Stimulated activated CD4-positive, alpha-beta T cell treated with anti-CD3 and anti-CD28 coated beads, Interleukin-12 subunit alpha, Interleukin-12 subunit beta, amount 100 ng/mL, for 4 hours (primary cell): ENCODE measurements around the gene CRYGC.
"Not testable (repeated sequence)": the region's sequence is repeated elsewhere in the genome, so short reads cannot be mapped to it uniquely, and the experiment has no call there.

Experiments used
- DNase-seq: peaks from one replicate; pipeline ENCODE4 v3.0.0-alpha.2; 2020

The CRYGC gene

GRCh38 chr2:208135794-208136715 lies 6.4 kb upstream of the CRYGC start:
- DNase-seq, result no peak

GRCh38 chr2:208134928-208135586 lies 5.4 kb upstream of the CRYGC start:
- no peak for DNase-seq

DNA sequence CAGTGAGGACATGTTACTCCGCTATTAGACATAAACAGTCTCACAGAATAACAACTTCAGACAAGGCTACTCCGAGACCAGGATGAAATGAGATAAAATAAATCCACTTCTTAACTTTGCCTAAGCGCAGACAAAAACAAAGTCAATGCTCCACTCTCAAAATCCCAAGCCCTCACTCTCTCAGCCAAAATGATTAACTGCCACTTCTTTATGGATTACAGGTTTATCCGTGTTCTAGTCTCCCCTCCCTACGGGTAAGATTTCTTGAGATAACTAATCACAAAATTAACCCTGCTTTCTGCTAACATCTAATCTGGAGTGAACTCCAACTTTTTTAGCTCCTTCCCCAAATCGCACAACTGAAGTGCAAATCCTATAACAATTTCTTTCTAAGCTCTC lies 1.1 kb upstream of the CRYGC start:
- no peak for DNase-seq

- DNase-seq, result no peak
Measured at GRCh38 chr2:208128136-208128535, 1.5 kb downstream of the CRYGC start.

- no peak for DNase-seq
Measured at GRCh38 chr2:208127090-208127489, 2.5 kb downstream of the CRYGC start.

- no peak for DNase-seq
Measured at GRCh38 chr2:208125251-208125650, 4.4 kb downstream of the CRYGC start.

- not testable (repeated sequence) for DNase-seq
Measured at GRCh38 chr2:208124013-208124715, 5.5 kb downstream of the CRYGC start, which contains the start of gene CRYGD. TSS of gene CRYGD (minus strand) at chr2:208124524. CDS start at chr2:208124473, 51 bp downstream.

DNA sequence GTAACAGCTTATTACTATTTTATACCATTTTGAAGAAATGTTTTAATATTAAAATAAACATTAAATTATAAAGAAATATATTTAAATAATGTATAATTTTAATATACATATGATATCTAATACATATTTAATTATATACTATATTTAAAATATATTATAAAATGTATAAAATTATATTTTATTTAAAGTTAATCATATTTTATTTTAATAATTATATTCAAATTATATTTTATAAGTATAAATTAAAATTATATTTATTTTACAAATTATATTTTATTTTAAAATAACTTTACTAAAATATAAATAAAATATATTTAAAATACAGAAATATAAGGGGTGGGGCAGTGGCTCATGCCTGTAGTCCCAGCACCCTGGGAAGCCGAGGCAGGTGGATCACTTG lies 7.4 kb downstream of the CRYGC start:
- no peak for DNase-seq

DNA sequence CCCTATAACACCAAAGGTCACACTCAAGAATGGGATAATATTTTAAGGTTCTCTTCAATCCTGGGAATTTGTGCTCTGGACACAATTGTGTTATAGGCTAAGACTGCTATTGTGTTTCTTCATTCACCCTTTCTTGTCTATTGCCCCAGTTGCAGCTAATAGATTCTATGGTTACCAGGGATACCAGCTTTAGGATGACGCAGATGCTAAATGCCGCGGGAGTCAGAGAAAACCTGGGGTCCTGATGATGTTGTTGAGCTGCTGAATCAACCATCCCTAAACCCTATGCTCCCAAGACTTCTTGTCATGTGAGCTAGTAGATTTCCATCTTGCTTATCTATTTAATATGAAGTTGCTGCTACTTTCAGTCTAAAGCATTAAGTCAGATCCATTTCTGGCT lies 10.7 kb downstream of the CRYGC start:
- DNase-seq, result no peak

DNA sequence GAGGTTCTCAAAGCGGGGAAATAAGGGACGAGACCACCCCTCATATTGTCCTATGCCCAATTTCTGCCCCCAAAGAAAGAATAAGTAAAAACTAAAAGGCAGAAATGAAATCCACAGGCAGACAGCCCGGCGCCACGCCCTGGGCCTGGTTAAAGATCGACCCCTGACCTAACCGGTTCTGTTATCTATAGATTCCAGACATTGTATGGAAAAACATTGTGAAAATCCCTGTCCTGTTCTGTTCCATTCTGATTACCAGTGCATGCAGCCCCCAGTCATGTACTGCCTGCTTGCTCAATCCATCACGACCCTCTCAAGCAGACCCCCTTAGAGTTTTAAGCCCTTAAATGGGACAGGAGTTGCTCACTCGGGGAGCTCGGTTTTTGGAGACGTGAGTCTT lies 12.2 kb downstream of the CRYGC start:
- DNase-seq, result not testable (repeated sequence)

- DNase-seq, result no peak
Measured at GRCh38 chr2:208112969-208113368, 16.7 kb downstream of the CRYGC start.

DNA sequence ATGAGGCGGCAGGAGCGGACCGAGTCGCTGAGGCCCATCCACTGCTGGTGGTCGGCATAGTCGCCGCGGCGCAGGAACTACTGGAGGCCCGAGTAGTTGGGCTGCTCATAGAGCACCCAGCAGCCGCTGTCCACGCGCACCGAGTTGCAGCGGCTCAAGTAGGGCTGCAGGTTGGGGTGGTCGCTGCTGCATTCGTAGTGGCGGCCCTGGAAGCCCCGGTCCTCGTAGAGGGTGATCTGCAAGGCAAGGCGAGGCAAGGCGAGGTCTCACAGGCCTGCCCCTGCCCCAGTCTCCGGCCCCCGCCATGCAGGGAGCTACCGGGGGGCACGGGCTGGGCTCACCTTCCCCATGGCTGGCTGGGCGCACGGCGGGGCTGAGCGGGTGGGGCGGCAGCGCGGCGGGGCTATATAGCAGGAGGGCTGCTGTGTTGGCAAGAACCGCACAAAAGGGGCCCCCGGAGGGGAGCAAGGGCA lies 17.3 kb downstream of the CRYGC start:
- not testable (repeated sequence) for DNase-seq

DNA sequence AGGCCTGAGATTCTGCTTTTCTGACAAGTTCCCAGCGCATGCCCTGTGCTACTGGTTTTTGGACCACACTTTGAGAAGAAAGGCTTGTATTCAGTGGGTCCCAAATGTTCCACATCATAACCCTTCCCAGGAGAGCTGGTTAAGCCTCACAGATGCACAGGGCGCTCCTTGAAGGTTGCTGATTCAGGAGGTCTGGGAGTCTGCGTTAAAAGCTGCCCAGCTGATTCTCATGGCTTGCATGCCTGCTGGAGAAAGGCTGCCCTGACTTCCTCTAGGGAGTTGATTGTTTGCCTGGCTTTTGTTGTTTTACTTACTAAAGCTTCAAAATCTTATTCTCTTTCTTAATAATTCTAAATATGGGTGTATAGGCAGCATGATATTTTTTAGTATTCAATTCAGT lies 26.0 kb downstream of the CRYGC start:
- DNase-seq, result no peak

GRCh38 chr2:208101716-208102631 lies 27.7 kb downstream of the CRYGC start:
- DNase-seq, result no peak

GRCh38 chr2:208099682-208100470 lies 29.8 kb downstream of the CRYGC start:
- DNase-seq, result no peak

DNA sequence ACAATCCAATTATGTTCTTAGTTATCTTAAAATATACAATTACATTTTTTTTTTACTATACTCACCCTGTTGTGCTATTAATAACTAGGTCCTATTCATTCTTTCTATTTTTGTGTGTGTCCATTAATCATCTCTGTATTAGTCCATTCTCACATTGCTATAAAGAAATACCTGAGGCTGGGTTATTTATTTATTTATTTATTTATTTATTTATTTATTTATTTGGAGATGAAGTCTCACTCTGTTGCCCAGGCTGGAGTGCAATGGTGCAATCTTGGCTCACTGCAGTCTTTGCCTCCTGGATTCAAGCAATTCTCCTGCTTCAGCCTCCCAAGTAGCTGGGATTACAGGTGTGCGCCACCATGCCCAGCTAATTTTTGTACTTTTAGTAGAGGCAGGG lies 30.9 kb downstream of the CRYGC start:
- DNase-seq, result not testable (repeated sequence)

- no peak for DNase-seq
Measured at GRCh38 chr2:208098267-208098666, 31.4 kb downstream of the CRYGC start.

DNA sequence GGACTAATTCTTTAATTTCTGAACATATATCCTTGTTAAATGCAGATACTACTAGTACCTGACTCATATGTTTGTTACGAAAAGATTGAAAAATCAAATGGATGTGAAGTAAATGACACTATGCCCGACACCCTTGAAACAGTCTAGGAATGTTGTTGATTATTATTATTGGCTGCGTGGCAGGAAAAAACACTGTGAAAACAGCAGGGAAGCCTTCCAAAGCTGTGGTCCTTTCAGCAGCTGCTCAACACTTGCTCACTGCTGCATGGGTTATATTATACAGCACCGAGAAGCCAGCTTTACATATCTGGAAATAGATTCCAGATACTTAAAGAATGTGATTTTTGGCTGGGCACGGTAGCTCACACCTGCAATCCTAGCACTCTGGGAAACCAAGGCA lies 31.8 kb downstream of the CRYGC start:
- DNase-seq, result no peak

GRCh38 chr2:208097313-208097712 lies 32.3 kb downstream of the CRYGC start:
- DNase-seq, result no peak

DNA sequence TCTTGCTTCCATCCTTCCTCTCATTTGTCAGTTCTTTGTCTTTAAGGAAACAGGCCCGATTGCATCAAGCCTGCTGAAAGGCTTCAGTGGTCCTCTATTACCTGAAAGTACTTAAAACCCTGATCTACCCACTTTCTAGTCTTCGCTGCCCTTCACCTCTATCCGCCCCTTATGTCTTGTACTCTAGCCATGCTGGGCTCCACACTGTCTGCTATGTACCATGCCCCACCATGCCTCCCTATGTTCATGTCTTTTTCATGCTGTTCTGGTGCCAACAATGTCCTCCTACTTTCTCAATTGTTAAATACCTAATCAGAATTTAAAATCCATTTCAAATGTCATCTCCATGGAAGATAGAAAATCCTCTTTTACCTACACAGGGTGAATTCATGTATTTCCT lies 33.5 kb downstream of the CRYGC start:
- no peak for DNase-seq

DNA sequence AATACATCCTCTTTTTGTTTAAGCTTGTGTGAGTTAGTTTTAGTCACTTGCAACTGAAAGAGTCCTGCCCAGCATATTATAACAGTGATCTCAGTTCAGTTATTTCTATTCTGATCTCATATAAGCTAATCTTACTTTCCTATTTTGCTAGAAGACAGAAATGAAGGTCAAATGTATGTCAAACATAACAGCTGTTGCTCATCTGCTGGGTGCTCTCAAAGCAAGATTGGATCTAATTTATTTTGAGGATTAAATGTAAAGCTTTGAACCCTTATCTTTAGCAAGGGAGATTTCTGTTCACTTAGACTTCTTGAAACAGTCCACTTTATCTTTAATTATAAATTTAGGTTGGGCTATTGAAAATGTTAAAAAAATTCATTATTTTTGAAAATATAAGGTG lies 36.5 kb downstream of the CRYGC start:
- no peak for DNase-seq
